H1 (cell line): ENCODE data around the gene ACTL8. TPM values are rescaled to one million over a fixed set of nuclear protein-coding genes. Genes with fewer than 3 reads are reported as not detected.

ENCODE experiments used
- CTCF ChIA-PET: fragments of 300-600 bp; sonication (Branson Sonifier 250); formaldehyde crosslinking; loops from one replicate; lab custom pipeline; 2021; ENCODE audit not compliant: partially characterized antibody; lab: Charles Lee
- POLR2A ChIA-PET: fragments of 300-600 bp; sonication (Branson Sonifier 250); formaldehyde crosslinking; loops from one replicate; lab custom pipeline; 2021; ENCODE audit warnings: inconsistent platforms; ENCODE audit not compliant: partially characterized antibody; lab: Charles Lee
- DNase-seq, 2 experiments: peaks; one replicate each; pipeline versions ENCODE4 v3.0.0 to v3.0.0-alpha.2; 2010 to 2022; ENCODE audit warnings: low spot score in 2 of 2, low read depth in 1 of 2, mixed read lengths in 1 of 2
- FAIRE-seq: peaks from 2 replicates; lab custom pipeline; 2011; peaks lifted over from hg19 to GRCh38; lab: Jason Lieb, UNC
- H2AFZ ChIP-seq: 2 replicates; pipeline ENCODE4 v1.8.1; 2012; ENCODE audit warnings: low read length, inconsistent platforms
- H2AK5ac ChIP-seq: 2 replicates; pipeline ENCODE4 v1.6.1; 2013; ENCODE audit warnings: low read depth, low read length
- H2BK120ac ChIP-seq: replicated peaks from 2 replicates; pipeline ENCODE3; 2013; ENCODE audit warnings: low read depth, low read length, inconsistent platforms
- H2BK12ac ChIP-seq: 2 replicates; pipeline ENCODE4 v1.6.1; 2013; ENCODE audit warnings: low read depth, low read length
- H2BK15ac ChIP-seq: 2 replicates; pipeline ENCODE4 v1.6.1; 2013; ENCODE audit warnings: low read length
- H2BK20ac ChIP-seq: 2 replicates; pipeline ENCODE4 v1.6.1; 2013; ENCODE audit warnings: low read length
- H2BK5ac ChIP-seq: 2 replicates; pipeline ENCODE4 v1.6.1; 2013; ENCODE audit warnings: low read depth, low read length
- H3K14ac ChIP-seq: 2 replicates; pipeline ENCODE4 v1.6.1; 2013; ENCODE audit warnings: inconsistent platforms; ENCODE audit not compliant: insufficient read length
- H3K18ac ChIP-seq: 2 replicates; pipeline ENCODE4 v1.6.1; 2013; ENCODE audit warnings: low read length; ENCODE audit errors: extremely low read depth
- H3K23ac ChIP-seq: 2 replicates; pipeline ENCODE4 v1.6.1; 2013; ENCODE audit warnings: inconsistent platforms; ENCODE audit not compliant: insufficient read length
- H3K23me2 ChIP-seq: 2 replicates; pipeline ENCODE4 v1.6.1; 2013; ENCODE audit warnings: low read depth, low read length
- H3K27ac ChIP-seq: 2 replicates; pipeline ENCODE4 v1.6.1; 2011; ENCODE audit warnings: low read depth, low read length, inconsistent platforms
- H3K27me3 ChIP-seq, 4 experiments: replicated peaks in 1 of 4; 1 replicate in 1 of 4; 2 replicates in 3 of 4; pipeline versions ENCODE4 v1.6.1 to v1.8.1; 2011 to 2013; ENCODE audit warnings: low read length in 3 of 4, mild to moderate bottlenecking in 3 of 4, inconsistent platforms in 2 of 4, mixed read lengths in 2 of 4, moderate library complexity in 1 of 4; ENCODE audit not compliant: control insufficient read depth in 3 of 4, insufficient read depth in 3 of 4; ENCODE audit errors: extremely low read depth in 1 of 4
- H3K36me3 ChIP-seq, 4 experiments: 2 replicates each; pipeline versions ENCODE4 v1.6.1 to v1.8.1; 2011 to 2013; ENCODE audit warnings: mild to moderate bottlenecking in 4 of 4, low read length in 3 of 4, moderate library complexity in 2 of 4, control low read depth in 1 of 4, inconsistent platforms in 1 of 4; ENCODE audit not compliant: insufficient read depth in 4 of 4, control insufficient read depth in 2 of 4
- H3K4ac ChIP-seq: replicated peaks from 2 replicates; pipeline ENCODE3; 2013; ENCODE audit warnings: low read length, low read depth, mixed read lengths, inconsistent platforms; ENCODE audit not compliant: insufficient read length
- H3K4me1 ChIP-seq, 4 experiments: replicated peaks in 1 of 4; 1 replicate in 1 of 4; 2 replicates in 3 of 4; pipeline versions ENCODE4 v1.6.1 to v1.8.1; 2011 to 2013; ENCODE audit warnings: low read length in 3 of 4, inconsistent platforms in 2 of 4, mixed read lengths in 1 of 4; ENCODE audit not compliant: insufficient read depth in 4 of 4, control insufficient read depth in 3 of 4
- H3K4me2 ChIP-seq, 2 experiments: 2 replicates each; pipeline versions ENCODE4 v1.6.1 to v1.8.1; 2011 to 2013; ENCODE audit warnings: low read depth in 2 of 2, low read length in 2 of 2, control low read depth in 1 of 2, inconsistent platforms in 1 of 2, mild to moderate bottlenecking in 1 of 2; ENCODE audit not compliant: insufficient read depth in 1 of 2
- H3K4me3 ChIP-seq, 4 experiments: fragments of 200-600, 300-600 bp in 1 of 4; sonication (generic), shearing (Covaris generic), sonication (Bioruptor Twin) in 1 of 4; 2 replicates each; pipeline versions ENCODE4 v1.5.1 to v1.8.1; 2011 to 2016; ENCODE audit warnings: low read length in 4 of 4, low read depth in 3 of 4, control low read depth in 2 of 4, inconsistent platforms in 2 of 4, mild to moderate bottlenecking in 2 of 4, mixed read lengths in 1 of 4, moderate library complexity in 1 of 4; ENCODE audit not compliant: insufficient read depth in 2 of 4; ENCODE audit errors: extremely low read depth in 1 of 4
- H3K56ac ChIP-seq: replicated peaks from 2 replicates; pipeline ENCODE3; 2013; ENCODE audit warnings: low read depth, mild to moderate bottlenecking, mixed read lengths, low read length, inconsistent platforms; ENCODE audit not compliant: insufficient read length
- H3K79me1 ChIP-seq: 2 replicates; pipeline ENCODE4 v1.6.1; 2013; ENCODE audit warnings: low read depth, low read length, control low read depth
- H3K79me2 ChIP-seq, 2 experiments: 2 replicates each; pipeline versions ENCODE4 v1.6.1 to v1.8.1; 2012 to 2013; ENCODE audit warnings: low read length in 2 of 2, mild to moderate bottlenecking in 2 of 2, inconsistent platforms in 1 of 2; ENCODE audit not compliant: insufficient read depth in 2 of 2, control insufficient read depth in 1 of 2
- H3K9ac ChIP-seq, 4 experiments: replicated peaks in 1 of 4; 1 replicate in 1 of 4; 2 replicates in 3 of 4; pipeline versions ENCODE4 v1.6.1 to v1.8.1; 2011 to 2013; ENCODE audit warnings: low read depth in 3 of 4, low read length in 3 of 4, control low read depth in 2 of 4, mild to moderate bottlenecking in 2 of 4, moderate library complexity in 2 of 4, inconsistent platforms in 1 of 4; ENCODE audit errors: extremely low read depth in 1 of 4
- H3K9me3 ChIP-seq, 2 experiments: 2 replicates each; pipeline versions ENCODE4 v1.6.1 to v1.8.1; 2012 to 2013; ENCODE audit warnings: mild to moderate bottlenecking in 2 of 2, moderate library complexity in 2 of 2, control low read depth in 1 of 2, inconsistent platforms in 1 of 2, low read depth in 1 of 2, low read length in 1 of 2, mixed read lengths in 1 of 2; ENCODE audit not compliant: insufficient read depth in 2 of 2
- H4K20me1 ChIP-seq, 2 experiments: replicated peaks in 1 of 2; 2 replicates each; pipeline versions ENCODE3 to v1.8.1; 2011 to 2013; ENCODE audit warnings: inconsistent platforms in 2 of 2, low read length in 2 of 2, mild to moderate bottlenecking in 1 of 2; ENCODE audit not compliant: insufficient read depth in 2 of 2, control insufficient read depth in 1 of 2
- H4K5ac ChIP-seq: 2 replicates; pipeline ENCODE4 v1.6.1; 2013; ENCODE audit warnings: low read length, low read depth, mixed read lengths, inconsistent platforms; ENCODE audit not compliant: insufficient read length
- H4K8ac ChIP-seq: 2 replicates; pipeline ENCODE4 v1.8.0; 2013; ENCODE audit warnings: mild to moderate bottlenecking, moderate library complexity, low read length, inconsistent platforms; ENCODE audit not compliant: insufficient read depth; ENCODE audit errors: extremely low read depth
- H4K91ac ChIP-seq: replicated peaks from 2 replicates; pipeline ENCODE3; 2013; ENCODE audit warnings: low read length, mixed read lengths, inconsistent platforms; ENCODE audit not compliant: insufficient read length
- GABPA ChIP-seq: IDR thresholded peaks from 2 replicates; pipeline ENCODE4 v1.6.1; 2011; ENCODE audit warnings: mild to moderate bottlenecking, low read length, moderate library complexity, borderline replicate concordance; ENCODE audit not compliant: insufficient read depth
- HDAC6 ChIP-seq: IDR thresholded peaks from one replicate; pipeline ENCODE4 v1.7.1; 2012; ENCODE audit warnings: low read depth, mild to moderate bottlenecking, inconsistent platforms, low read length, moderate library complexity
- RNF2 ChIP-seq: fragments of 200-900, 300-1000 bp; sonication (generic); IDR thresholded peaks from 2 replicates; pipeline ENCODE4 v1.7.1; 2016; ENCODE audit warnings: borderline replicate concordance, low read depth, mild to moderate bottlenecking, antibody characterized with exemption, low read length; ENCODE audit not compliant: poor library complexity, severe bottlenecking; ENCODE audit errors: missing control alignments
- SAP30 ChIP-seq: fragments of 300-600 bp; sonication (generic); IDR thresholded peaks from 2 replicates; pipeline ENCODE4 v1.7.1; 2012; ENCODE audit warnings: low read length, moderate library complexity, mild to moderate bottlenecking, inconsistent platforms; ENCODE audit not compliant: insufficient read depth, insufficient replicate concordance
- SP1 ChIP-seq: IDR thresholded peaks from 2 replicates; pipeline ENCODE4 v1.6.1; 2011; ENCODE audit warnings: low read depth, low read length
- WGBS, 2 experiments: shearing (Covaris generic) in 1 of 2; methylation state at CpG; one replicate each; pipeline versions ENCODE4 v1.1.6 to v1.1.7; 2013 to 2015; ENCODE audit warnings: low lambda C conversion rate in 2 of 2, mixed read lengths in 2 of 2, inconsistent platforms in 1 of 2, low coverage in 1 of 2, missing lambda C conversion rate in 1 of 2; ENCODE audit not compliant: insufficient replicate concordance in 2 of 2, insufficient coverage in 1 of 2, insufficient read length in 1 of 2; ENCODE audit errors: extremely low coverage in 1 of 2, missing lambda C conversion rate in 1 of 2; 5-methylcytosine and 5-hydroxymethylcytosine counted together
- polyA plus RNA-seq, 7 experiments: library from polyadenylated mRNA; depleted of rRNA in 3 of 7; stranded (reverse) in 5 of 7; unstranded in 2 of 7; fragments of >200 nt in 5 of 7; fragments of 200-250 nt in 2 of 7; gene quantifications; 1 replicate in 5 of 7; 2 replicates in 1 of 7; 4 replicates in 1 of 7; pipeline versions ENCODE4 v1.2.1 to v1.2.3, GENCODE V29; 2011 to 2013; ENCODE audit warnings: missing spikeins in 2 of 7, mixed read lengths in 2 of 7
- total RNA-seq: library from RNA; stranded (reverse); fragmentation: NEBNext Ultra II Directional; extraction: Animal tissue kit (Norgen Biotek cat#: 25700); gene quantifications from 2 replicates; pipeline ENCODE4 v1.2.1, GENCODE V29; 2021
- TF ChIP-seq, protein P1 (sequence below): IDR thresholded peaks from 2 replicates; pipeline ENCODE4 v1.6.1; 2011; ENCODE audit warnings: low read length, improper control_type of control experiment

ACTL8 gene
- total and polyA plus RNA-seq, 2 of the 8 experiments (the other 6 are each of a cell fraction or from before 2014, with no cell fraction given), result 0.33 to 0.47 TPM

DNA sequence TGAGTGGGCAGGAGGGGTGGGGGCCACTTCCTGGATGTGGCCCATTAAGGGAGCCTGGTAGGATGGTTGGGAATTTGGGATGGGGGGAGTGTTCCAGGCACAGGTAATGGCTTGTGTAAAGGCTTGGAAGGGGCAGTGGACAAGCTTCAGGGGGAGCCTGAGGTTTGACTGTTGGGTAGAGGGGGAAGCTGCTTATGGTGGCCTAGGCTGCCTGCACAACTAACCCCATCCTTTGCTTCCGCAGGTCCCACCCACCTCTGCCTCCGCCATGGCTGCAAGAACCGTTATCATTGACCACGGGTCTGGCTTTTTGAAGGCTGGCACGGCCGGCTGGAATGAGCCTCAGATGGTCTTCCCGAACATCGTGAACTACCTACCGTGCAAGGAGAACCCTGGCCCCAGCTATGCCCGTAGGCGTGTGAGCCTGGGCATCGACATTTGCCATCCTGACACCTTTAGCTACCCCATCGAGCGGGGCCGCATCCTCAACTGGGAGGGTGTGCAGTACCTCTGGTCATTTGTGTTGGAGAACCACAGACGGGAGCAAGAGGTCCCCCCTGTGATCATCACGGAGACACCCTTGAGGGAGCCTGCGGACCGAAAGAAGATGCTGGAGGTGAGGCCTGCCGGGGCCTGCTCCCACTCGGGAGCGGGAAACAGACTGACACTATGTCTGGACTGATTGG is 67.8 kb downstream of the ACTL8 start:
- H3K9me3 ChIP-seq, result no peaks in the 10 kb centered on the region
- WGBS, 2 experiments, result 93% methylated on average over 22 of the region's 22 CpGs; no CpG with 5 or more reads in 1 of the 2 experiments

More for the DNA sequence above, 67.8 kb downstream of the ACTL8 start:
- Histone ChIP-seq H3K27ac (no peak overlapping the region), H3K23ac (no peak overlapping the region), H3K4me2 (no peak overlapping the region), H3K56ac (no peak overlapping the region), H3K18ac (no peak overlapping the region), H4K5ac (no peak overlapping the region), H3K4me3 (no peak overlapping the region), H3K9ac (no peak overlapping the region), H3K23me2 (no peaks in the 10 kb centered on the region), H2AFZ (no peak overlapping the region), H2BK15ac (0 out of 2 replicates have a peak overlapping the region, but pooled peaks have one; percentile 29), H3K14ac (no peak overlapping the region), H2AK5ac (no peak overlapping the region), H3K79me1 (no peaks in the 10 kb centered on the region), H3K4ac (no peak overlapping the region), H3K79me2 (no peaks in the 10 kb centered on the region), H4K8ac (no peak overlapping the region), H3K27me3 (no peaks in the 10 kb centered on the region), H3K4me1 (no peaks in the 10 kb centered on the region), H2BK120ac (no peak overlapping the region), H2BK5ac (no peak overlapping the region), H2BK20ac (no peak overlapping the region), H4K91ac (no peak overlapping the region), H2BK12ac (no peak overlapping the region), H4K20me1 (no peaks in the 10 kb centered on the region), H3K36me3 (no peaks in the 10 kb centered on the region)
- CTCF ChIA-PET, result interaction anchor here (0.6 to 2.8 kb wide), 10 partner anchors 9 to 193 kb away, joined by 3 to 12 read pairs (median 4); no protein-coding TSS in a partner anchor
- DNase-seq (no peak), FAIRE-seq (no peak)
- TF ChIP-seq GABPA (no peak), HDAC6 (no peak), SP1 (no peak), SAP30 (no peak), RNF2 (no peak)
- TF ChIP-seq, protein P1, sequence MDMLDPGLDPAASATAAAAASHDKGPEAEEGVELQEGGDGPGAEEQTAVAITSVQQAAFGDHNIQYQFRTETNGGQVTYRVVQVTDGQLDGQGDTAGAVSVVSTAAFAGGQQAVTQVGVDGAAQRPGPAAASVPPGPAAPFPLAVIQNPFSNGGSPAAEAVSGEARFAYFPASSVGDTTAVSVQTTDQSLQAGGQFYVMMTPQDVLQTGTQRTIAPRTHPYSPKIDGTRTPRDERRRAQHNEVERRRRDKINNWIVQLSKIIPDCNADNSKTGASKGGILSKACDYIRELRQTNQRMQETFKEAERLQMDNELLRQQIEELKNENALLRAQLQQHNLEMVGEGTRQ, result no peak
- POLR2A ChIA-PET, result no interaction called here
